HepG2 (cell line): ENCODE measurements around the gene TMEM231. TPM values are rescaled to one million over a fixed set of nuclear protein-coding genes. Genes with fewer than 3 reads are reported as not detected.

Experiments
- ADNP ChIP-seq: sonication (generic); formaldehyde crosslinking; IDR thresholded peaks from 2 replicates; pipeline ENCODE4 v1.4.0; 2020; ENCODE audit warnings: missing genetic modification reagents
- AFF4 ChIP-seq: sonication (generic); formaldehyde crosslinking; IDR thresholded peaks from 2 replicates; pipeline ENCODE4 v1.4.0; 2020; ENCODE audit warnings: missing genetic modification reagents
- CCDC6 ChIP-seq: sonication (generic); formaldehyde crosslinking; IDR thresholded peaks from 2 replicates; pipeline ENCODE4 v1.8.1; 2022; ENCODE audit warnings: mild to moderate bottlenecking, missing genetic modification reagents, moderate library complexity
- DNMT3B ChIP-seq: conservative IDR thresholded peaks from 2 replicates; pipeline ENCODE4 v1.6.1; 2016; ENCODE audit warnings: missing biosample characterization, control low read depth
- EED ChIP-seq: sonication (generic); formaldehyde crosslinking; IDR thresholded peaks from 2 replicates; pipeline ENCODE4 v1.5.0; 2020; ENCODE audit warnings: mild to moderate bottlenecking, missing genetic modification reagents
- FOXK1 ChIP-seq: sonication (generic); formaldehyde crosslinking; IDR thresholded peaks from 2 replicates; pipeline ENCODE4 v1.4.0; 2020; ENCODE audit warnings: low read depth, missing genetic modification reagents, borderline replicate concordance
- HCFC1 ChIP-seq: fragments of 150-350 bp; IDR thresholded peaks from 2 replicates; pipeline ENCODE4 v1.6.1; 2014; ENCODE audit warnings: low read depth, low read length
- MTF1 ChIP-seq: sonication (generic); formaldehyde crosslinking; IDR thresholded peaks from 2 replicates; pipeline ENCODE4 v1.5.0; 2020; ENCODE audit warnings: missing genetic modification reagents
- NFKB2 ChIP-seq: sonication (generic); formaldehyde crosslinking; IDR thresholded peaks from 2 replicates; pipeline ENCODE4 v1.4.0; 2020; ENCODE audit warnings: missing genetic modification reagents, borderline replicate concordance
- PLRG1 ChIP-seq: fragments of 450-650 bp; conservative IDR thresholded peaks from 2 replicates; pipeline ENCODE4 v1.6.1; 2016
- REPIN1 ChIP-seq: sonication (generic); formaldehyde crosslinking; IDR thresholded peaks from 2 replicates; pipeline ENCODE4 v1.8.0; 2022; ENCODE audit warnings: missing genetic modification reagents, low read depth, mild to moderate bottlenecking, borderline replicate concordance
- SRY ChIP-seq: sonication (generic); formaldehyde crosslinking; IDR thresholded peaks from 2 replicates; pipeline ENCODE4 v1.8.0; 2022; ENCODE audit warnings: mild to moderate bottlenecking, missing genetic modification reagents
- ZBTB20 ChIP-seq: sonication (generic); formaldehyde crosslinking; IDR thresholded peaks from 2 replicates; pipeline ENCODE4 v1.8.1; 2023; ENCODE audit warnings: missing genetic modification reagents, low read depth, mild to moderate bottlenecking, borderline replicate concordance
- ZBTB40 ChIP-seq, 2 experiments: fragments of 450-650 bp in 1 of 2; sonication (generic) in 1 of 2; formaldehyde crosslinking in 1 of 2; IDR thresholded peaks; 2 replicates each; pipeline versions ENCODE4 v1.6.1 to v1.8.0; 2016 to 2022; ENCODE audit warnings: antibody characterized with exemption in 1 of 2, mild to moderate bottlenecking in 1 of 2, missing genetic modification reagents in 1 of 2
- ZNF256 ChIP-seq: sonication (generic); formaldehyde crosslinking; conservative IDR thresholded peaks from 2 replicates; pipeline ENCODE4 v1.4.0; 2020; ENCODE audit warnings: missing genetic modification reagents
- ZNF558 ChIP-seq: sonication (generic); formaldehyde crosslinking; IDR thresholded peaks from 2 replicates; pipeline ENCODE4 v1.9.0; 2022; ENCODE audit warnings: mild to moderate bottlenecking, missing genetic modification reagents, borderline replicate concordance
- ZNF629 ChIP-seq: sonication (generic); formaldehyde crosslinking; conservative IDR thresholded peaks from 2 replicates; pipeline ENCODE4 v1.5.0; 2020; ENCODE audit warnings: missing genetic modification reagents
- polyA plus RNA-seq, 8 experiments: library from polyadenylated mRNA; depleted of rRNA in 3 of 8; stranded (reverse) in 7 of 8; unstranded in 1 of 8; fragments of >200 nt; fragmentation: Illumina TruSeq in 4 of 8; extraction: Trizol in 4 of 8; gene quantifications; 2 replicates each; pipeline versions ENCODE4 v1.2.1 to v1.2.3, GENCODE V29; 2011 to 2016; ENCODE audit warnings: low read depth in 4 of 8, missing spikeins in 1 of 8, mixed read lengths in 1 of 8; ENCODE audit not compliant: insufficient read depth in 1 of 8
- total RNA-seq, 5 experiments: library from RNA; depleted of rRNA; stranded (reverse); fragments of >200 nt; fragmentation: Illumina TruSeq; extraction: Trizol; gene quantifications; 2 replicates each; pipeline ENCODE4 v1.2.3, GENCODE V29; 2016; ENCODE audit warnings: low read depth in 1 of 5

Gene TMEM231
- total and polyA plus RNA-seq, 2 of the 13 experiments (the other 11 are each of a cell fraction or from before 2014, with no cell fraction given), result 3.5 to 7.4 TPM

DNA sequence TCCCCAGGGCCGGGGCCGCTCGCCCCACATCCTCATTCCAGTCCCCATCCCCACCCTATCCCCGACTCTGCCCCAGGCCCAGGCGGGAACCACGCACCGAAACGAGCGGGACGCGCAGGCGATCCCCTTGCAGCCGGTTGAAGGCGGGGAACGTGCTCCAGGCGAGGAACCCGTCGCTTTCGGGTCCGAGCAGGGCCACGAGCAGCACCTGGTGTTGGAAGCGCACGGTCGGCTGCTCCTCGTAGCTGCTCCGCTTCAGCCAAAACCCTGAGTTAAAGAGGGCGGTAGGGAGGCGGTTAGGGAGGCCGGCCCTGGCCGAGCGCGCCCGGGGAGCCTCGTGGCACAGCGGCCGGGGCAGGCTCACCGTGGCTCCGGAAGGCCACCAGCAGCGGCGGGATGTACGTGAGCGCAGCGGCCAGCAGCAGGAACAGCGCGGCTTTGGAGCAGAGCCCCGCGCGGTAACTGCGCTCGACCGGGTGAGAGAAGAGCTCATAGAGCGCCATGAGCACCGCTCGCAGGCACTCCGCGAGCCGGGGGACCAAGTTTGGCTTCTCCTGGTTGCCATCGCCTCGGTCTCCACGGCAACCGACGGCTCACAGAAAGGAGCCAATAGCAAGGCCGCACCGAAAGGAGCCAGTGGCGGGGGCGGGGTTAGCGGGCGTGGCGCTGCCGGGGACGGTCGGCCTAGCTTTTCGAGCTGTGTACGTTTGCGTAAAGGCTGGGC lies at the start of gene TMEM231 (continued):
- TF ChIP-seq AFF4 (CRISPR knock-in tag) (no peak), ADNP (CRISPR knock-in tag) (no peak), FOXK1 (CRISPR knock-in tag) (no peak; the same call in 1 of the 2 replicates), DNMT3B (no peak), ZBTB40 (IDR thresholded peaks at IDR 0.05) (no peak), ZBTB40 (CRISPR knock-in tag; IDR thresholded peaks at IDR 0.05) (peak; percentile 53; the same call in 1 of the 2 replicates), EED (peak; percentile 73), ZNF629 (CRISPR knock-in tag) (no peak), ZNF558 (CRISPR knock-in tag) (no peak), ZNF256 (no peak), NFKB2 (CRISPR knock-in tag) (no peak; the same call in 1 of the 2 replicates), PLRG1 (no peak), MTF1 (no peak), CCDC6 (peak; percentile 38; the same call in 1 of the 2 replicates), SRY (CRISPR knock-in tag) (peak; percentile 76; the same call in 1 of the 2 replicates), REPIN1 (CRISPR knock-in tag) (0 out of 2 replicates have a peak, but pooled peaks have one; percentile 21), HCFC1 (no peak), ZBTB20 (CRISPR knock-in tag) (no peak)
